Epithelial cell of proximal tubule (primary cell): Measurements from ENCODE around the gene ANKRD52. TPM values are rescaled to one million over a fixed set of nuclear protein-coding genes. Genes with fewer than 3 reads are reported as not detected.
"Not testable (repeated sequence)": the region's sequence is repeated elsewhere in the genome, so short reads cannot be mapped to it uniquely, and the experiment has no call there.

Experiments
- DNase-seq: peaks from one replicate; pipeline ENCODE4 v3.0.0-alpha.2; 2011; ENCODE audit warnings: low read depth
- H3K4me3 ChIP-seq: 2 replicates; pipeline ENCODE4 v1.5.1; 2011; ENCODE audit warnings: low read depth, mild to moderate bottlenecking, low read length
- CTCF ChIP-seq: conservative IDR thresholded peaks from 2 replicates; pipeline ENCODE4 v1.5.1; 2012; ENCODE audit warnings: low read depth, mild to moderate bottlenecking, low read length
- total RNA-seq: library from RNA; depleted of rRNA; stranded (reverse); fragments of >200 nt; gene quantifications from 2 replicates; pipeline ENCODE4 v1.2.3, GENCODE V29; 2015

Gene ANKRD52
- total RNA-seq, 1 donor from 2014 or later: 29.6 TPM

- no peak overlapping the region for H3K4me3 ChIP-seq
- TF ChIP-seq CTCF: no peak
Measured at GRCh38 chr12:56202838-56203237, 55.3 kb downstream of the ANKRD52 start.

GRCh38 chr12:56202366-56202765 lies 55.8 kb downstream of the ANKRD52 start:
- TF ChIP-seq CTCF: no peak
- no peak for DNase-seq
- H3K4me3 ChIP-seq: no peak overlapping the region

More at GRCh38 chr12:56202838-56203237, 55.3 kb downstream of the ANKRD52 start:
- no peak for DNase-seq

GRCh38 chr12:56198836-56199235 lies 59.3 kb downstream of the ANKRD52 start:
- DNase-seq: no peak
- no peak overlapping the region for H3K4me3 ChIP-seq
- no peak for TF ChIP-seq CTCF

GRCh38 chr12:56197921-56198635 lies 60.1 kb downstream of the ANKRD52 start:
- DNase-seq: no peak
- H3K4me3 ChIP-seq: no peak overlapping the region
- TF ChIP-seq CTCF: no peak

GRCh38 chr12:56196818-56197550 lies 61.2 kb downstream of the ANKRD52 start:
- DNase-seq: not testable (repeated sequence)

GRCh38 chr12:56193025-56193578 lies 65.1 kb downstream of the ANKRD52 start:
- peak; percentile 89 for TF ChIP-seq CTCF
- peak; percentile 35 for DNase-seq
- H3K4me3 ChIP-seq: no peak overlapping the region

More at GRCh38 chr12:56196818-56197550, 61.2 kb downstream of the ANKRD52 start:
- H3K4me3 ChIP-seq: not testable (repeated sequence)

- no peak overlapping the region for H3K4me3 ChIP-seq
- DNase-seq: no peak
- TF ChIP-seq CTCF: no peak
Measured at GRCh38 chr12:56192582-56192981, 65.6 kb downstream of the ANKRD52 start.
